HCEC 1CT (cell line): ENCODE measurements around the gene PDE4D.
"Not testable (repeated sequence)": the region's sequence is repeated elsewhere in the genome, so short reads cannot be mapped to it uniquely, and the experiment has no call there.

ENCODE experiments used
- DNase-seq: peaks from one replicate; pipeline ENCODE4 v3.0.0-alpha.2; 2017

PDE4D gene

GRCh38 chr5:59694411-59694810, 199.1 kb downstream of the PDE4D start:
- DNase-seq = no peak

GRCh38 chr5:59693492-59694309, 199.8 kb downstream of the PDE4D start:
- DNase-seq = no peak

- peak; percentile 72 for DNase-seq
These were observed 207.7 kb downstream of the PDE4D start for GRCh38 chr5:59685793-59686192.

GRCh38 chr5:59685191-59685530, 208.4 kb downstream of the PDE4D start:
- peak; percentile 65 for DNase-seq

GRCh38 chr5:59684388-59685190, 208.9 kb downstream of the PDE4D start:
- DNase-seq = no peak

- no peak for DNase-seq
These were observed 210.2 kb downstream of the PDE4D start for GRCh38 chr5:59683311-59683710.

GRCh38 chr5:59682542-59682941, 211.0 kb downstream of the PDE4D start:
- DNase-seq = no peak

GRCh38 chr5:59678943-59679342, 214.6 kb downstream of the PDE4D start:
- DNase-seq = no peak

- no peak for DNase-seq
These were observed 218.8 kb downstream of the PDE4D start for GRCh38 chr5:59674763-59675162.

GRCh38 chr5:59673438-59674058, 220.0 kb downstream of the PDE4D start:
- peak; percentile 69 for DNase-seq

GRCh38 chr5:59666440-59667068, 227.0 kb downstream of the PDE4D start:
- DNase-seq = no peak

GRCh38 chr5:59665832-59666203, 227.7 kb downstream of the PDE4D start:
- not testable (repeated sequence) for DNase-seq

- DNase-seq = no peak
These were observed 228.3 kb downstream of the PDE4D start for GRCh38 chr5:59665086-59665831.

- no peak for DNase-seq
These were observed 231.4 kb downstream of the PDE4D start for GRCh38 chr5:59661954-59662615.

GRCh38 chr5:59661311-59661710, 232.2 kb downstream of the PDE4D start:
- DNase-seq = peak; percentile 60

- peak; percentile 59 for DNase-seq
These were observed 232.8 kb downstream of the PDE4D start for GRCh38 chr5:59660737-59661136.

GRCh38 chr5:59656351-59657254, 236.9 kb downstream of the PDE4D start:
- no peak for DNase-seq

- DNase-seq = no peak
These were observed 237.7 kb downstream of the PDE4D start for GRCh38 chr5:59655693-59656309.

- DNase-seq = no peak
These were observed 238.8 kb downstream of the PDE4D start for GRCh38 chr5:59654691-59655090.

- no peak for DNase-seq
These were observed 241.1 kb downstream of the PDE4D start for GRCh38 chr5:59652449-59652848.
